ENCODE results near the gene SETBP1. TPM values are rescaled to one million over a fixed set of nuclear protein-coding genes. Genes with fewer than 3 reads are reported as not detected.
A peak's percentile ranks its signal among the peaks of the same experiment; 100 is the strongest.

The SETBP1 gene
- total and polyA plus RNA-seq, 8 donors, result 1.4 to 66.5 (median 20.1) TPM

DNA sequence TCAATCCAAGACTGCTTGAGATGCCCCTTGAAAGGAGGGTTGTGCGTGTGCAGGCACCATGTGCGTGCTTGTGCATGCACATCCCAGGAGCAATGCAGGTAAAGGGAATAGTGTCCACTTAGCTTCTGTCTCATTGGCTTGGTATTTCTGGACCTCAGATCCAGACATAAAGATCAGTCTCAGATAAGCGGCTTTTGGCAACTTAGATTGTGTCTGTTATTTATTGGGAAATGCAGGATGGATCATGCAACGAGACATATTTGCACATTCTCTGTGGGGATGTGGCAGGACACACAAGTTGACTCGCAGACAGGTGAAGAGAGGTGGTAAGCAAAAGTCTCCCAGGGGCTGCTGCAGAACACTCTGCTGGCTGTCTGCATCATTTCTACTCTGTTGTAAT, 67.9 kb downstream of the SETBP1 start:
- no peak overlapping the region for H3K27ac ChIP-seq
- intact Hi-C loops (cut with DNase I; ENCODE audit: low total_unique reads), result no loop called here
- H3K4me3 ChIP-seq, result no peak overlapping the region
- H3K27me3 ChIP-seq, result no peaks in the 10 kb centered on the region
- H3K36me3 ChIP-seq, result no peaks in the 10 kb centered on the region
- peaks cover 5 to 35% (median 16%) of the 10 kb centered on the region in 4 donors for H3K4me1 ChIP-seq
- no peaks in the 10 kb centered on the region for H3K9me3 ChIP-seq
- WGBS, 5 donors, result 77 to 95% (median 86%) methylated on average over 5 of the region's 5 CpGs
- TF ChIP-seq POLR2A (IDR thresholded peaks at IDR 0.05), result no peak
- DNase-seq, result no peak

DNA sequence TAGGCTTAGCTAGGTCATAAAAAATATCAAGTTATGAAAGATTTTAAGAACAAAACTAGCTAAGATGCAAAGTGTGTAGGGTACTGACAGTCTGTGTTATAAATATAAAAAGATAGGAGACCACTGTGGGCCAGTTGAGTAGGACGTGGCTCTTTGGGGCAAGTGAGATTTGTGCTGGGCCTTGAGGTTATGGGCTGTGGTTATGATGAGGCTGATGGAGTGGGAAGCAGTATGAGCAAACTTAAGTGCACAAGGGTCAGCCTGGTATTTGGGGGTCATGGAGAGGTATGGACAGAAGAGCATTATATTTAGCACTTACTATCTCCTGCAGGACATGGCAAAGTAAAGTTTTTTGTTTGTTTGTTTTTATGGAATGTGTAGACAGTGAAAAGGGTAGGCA, 70.1 kb downstream of the SETBP1 start:
- 88 to 95% (median 90%) methylated on average over 1 of the region's 1 CpG for WGBS, 5 donors
- Histone ChIP-seq H3K9me3 (no peaks in the 10 kb centered on the region), H3K4me1 (peaks cover 0 to 23% (median 8%) of the 10 kb centered on the region in 4 donors), H3K27me3 (no peaks in the 10 kb centered on the region), H3K4me3 (no peak overlapping the region), H3K36me3 (no peaks in the 10 kb centered on the region), H3K27ac (no peak overlapping the region)
- no peak for TF ChIP-seq EP300 (IDR thresholded peaks at IDR 0.05)
- TF ChIP-seq, protein P1, sequence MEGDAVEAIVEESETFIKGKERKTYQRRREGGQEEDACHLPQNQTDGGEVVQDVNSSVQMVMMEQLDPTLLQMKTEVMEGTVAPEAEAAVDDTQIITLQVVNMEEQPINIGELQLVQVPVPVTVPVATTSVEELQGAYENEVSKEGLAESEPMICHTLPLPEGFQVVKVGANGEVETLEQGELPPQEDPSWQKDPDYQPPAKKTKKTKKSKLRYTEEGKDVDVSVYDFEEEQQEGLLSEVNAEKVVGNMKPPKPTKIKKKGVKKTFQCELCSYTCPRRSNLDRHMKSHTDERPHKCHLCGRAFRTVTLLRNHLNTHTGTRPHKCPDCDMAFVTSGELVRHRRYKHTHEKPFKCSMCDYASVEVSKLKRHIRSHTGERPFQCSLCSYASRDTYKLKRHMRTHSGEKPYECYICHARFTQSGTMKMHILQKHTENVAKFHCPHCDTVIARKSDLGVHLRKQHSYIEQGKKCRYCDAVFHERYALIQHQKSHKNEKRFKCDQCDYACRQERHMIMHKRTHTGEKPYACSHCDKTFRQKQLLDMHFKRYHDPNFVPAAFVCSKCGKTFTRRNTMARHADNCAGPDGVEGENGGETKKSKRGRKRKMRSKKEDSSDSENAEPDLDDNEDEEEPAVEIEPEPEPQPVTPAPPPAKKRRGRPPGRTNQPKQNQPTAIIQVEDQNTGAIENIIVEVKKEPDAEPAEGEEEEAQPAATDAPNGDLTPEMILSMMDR (IDR thresholded peaks at IDR 0.05), result no peak
- no peak for TF ChIP-seq POLR2AphosphoS5 (IDR thresholded peaks at IDR 0.05)
- TF ChIP-seq POLR2A (IDR thresholded peaks at IDR 0.05), result no peak
- DNase-seq, result no peak
- intact Hi-C loops (cut with DNase I; ENCODE audit: low total_unique reads), result no loop called here

DNA sequence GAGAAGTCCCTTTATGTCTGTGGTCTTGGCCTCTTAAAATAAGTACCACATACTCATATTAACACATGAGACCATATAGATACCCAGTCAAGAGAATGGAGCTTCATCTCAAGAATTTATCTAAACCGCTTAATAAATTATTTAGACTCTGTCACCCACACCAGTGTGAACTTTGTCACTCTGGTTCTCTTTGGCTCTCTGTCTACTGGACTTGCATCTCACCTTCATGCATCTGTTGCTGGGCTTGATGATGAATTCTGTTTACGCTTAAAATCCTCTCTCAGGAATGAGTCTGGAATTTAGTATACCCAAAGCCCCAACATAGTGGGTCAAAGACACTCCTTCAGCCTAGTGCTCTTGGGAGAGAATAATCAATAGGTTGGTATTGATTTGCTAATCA, 73.9 kb downstream of the SETBP1 start:
- no peak for DNase-seq
- intact Hi-C loops (cut with DNase I; ENCODE audit: low total_unique reads), result no loop called here
- WGBS, 5 donors, result 95 to 99% (median 98%) methylated on average over 2 of the region's 2 CpGs
- Histone ChIP-seq H3K36me3 (no peaks in the 10 kb centered on the region), H3K9me3 (no peaks in the 10 kb centered on the region), H3K27ac (no peak overlapping the region), H3K4me3 (no peak overlapping the region), H3K4me1 (peaks cover 0 to 11% (median 2%) of the 10 kb centered on the region in 4 donors), H3K27me3 (no peaks in the 10 kb centered on the region)
- TF ChIP-seq POLR2AphosphoS5 (IDR thresholded peaks at IDR 0.05), result no peak
- TF ChIP-seq, protein P1 (IDR thresholded peaks at IDR 0.05), result no peak
- TF ChIP-seq EP300 (IDR thresholded peaks at IDR 0.05), result no peak
- no peak for TF ChIP-seq POLR2A (IDR thresholded peaks at IDR 0.05)

DNA sequence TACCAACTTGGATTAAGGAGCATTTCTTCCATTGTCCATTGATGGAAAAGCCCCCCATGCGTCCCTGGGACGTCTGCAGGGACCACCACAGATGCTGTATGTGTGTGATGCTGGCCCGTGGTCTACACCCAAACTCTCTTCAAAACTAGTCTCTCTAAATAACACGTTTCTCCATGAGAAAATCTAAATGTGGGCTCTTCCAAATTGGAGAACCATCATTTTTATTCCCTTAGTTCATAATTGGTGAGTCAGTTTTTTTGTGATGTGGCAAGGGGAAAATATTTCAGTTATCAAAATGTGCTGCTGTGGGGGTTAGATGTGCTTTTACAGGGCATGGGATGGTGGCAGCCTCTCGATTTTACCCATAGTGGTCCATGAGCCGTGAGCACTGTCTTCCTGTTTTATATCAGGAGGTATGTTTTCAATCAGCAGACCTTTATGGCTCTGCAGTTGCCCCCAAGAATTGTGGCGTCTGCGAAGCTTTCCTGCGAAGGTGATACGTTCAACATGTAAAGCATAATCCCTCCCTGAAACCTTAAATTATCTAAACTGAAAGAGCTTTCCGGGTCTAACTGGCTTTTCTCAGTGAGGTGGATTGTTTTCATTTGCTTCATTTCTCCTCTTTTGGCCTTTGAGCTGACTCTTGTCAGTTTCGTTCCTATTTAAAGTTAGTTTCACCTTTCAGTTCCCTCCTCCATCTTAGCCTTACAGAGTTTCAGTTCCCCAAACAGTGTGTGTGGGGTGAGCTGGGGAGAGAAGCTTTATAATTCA, 78.4 kb downstream of the SETBP1 start:
- no peaks in the 10 kb centered on the region for H3K9me3 ChIP-seq
- no peaks in the 10 kb centered on the region for H3K27me3 ChIP-seq
- no peak overlapping the region for H3K4me3 ChIP-seq
- H3K27ac ChIP-seq, result peak overlapping the region in 3 of 5 donors; percentile 12 to 65 (median 20)
- intact Hi-C loops (cut with DNase I; ENCODE audit: low total_unique reads), result no loop called here
- H3K36me3 ChIP-seq, result no peaks in the 10 kb centered on the region
- TF ChIP-seq POLR2A (IDR thresholded peaks at IDR 0.05), result no peak
- TF ChIP-seq EP300 (IDR thresholded peaks at IDR 0.05), result no peak
- no peak for TF ChIP-seq POLR2AphosphoS5 (IDR thresholded peaks at IDR 0.05)
- peak in 1 of 2 donors; percentile 43 for DNase-seq
- peaks cover 0 to 30% (median 21%) of the 10 kb centered on the region in 4 donors for H3K4me1 ChIP-seq
- WGBS, 5 donors, result 70 to 83% (median 82%) methylated on average over 12 of the region's 12 CpGs

DNA sequence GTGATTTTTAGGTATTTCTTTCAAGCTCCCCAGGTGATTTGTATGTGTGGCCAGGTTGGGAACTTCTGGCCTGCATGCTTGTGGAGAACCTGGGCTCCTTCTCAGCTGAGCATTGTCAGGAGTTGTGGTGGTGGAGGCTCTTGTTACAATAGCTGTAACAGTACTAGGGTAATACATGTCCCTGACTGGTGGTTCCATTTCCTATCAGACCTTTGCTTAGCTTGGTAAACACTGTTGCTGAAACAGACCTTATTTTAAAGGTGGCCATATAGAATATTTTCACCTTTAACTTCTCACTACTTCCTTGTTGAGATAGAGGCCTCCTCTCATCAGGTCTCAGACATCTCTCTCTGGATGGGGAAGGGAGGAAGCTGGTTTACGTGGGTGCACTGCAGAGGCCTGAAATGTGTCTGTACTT, 79.2 kb downstream of the SETBP1 start:
- peak in 1 of 2 donors; percentile 20 for DNase-seq
- H3K27ac ChIP-seq, result peak overlapping the region in 3 of 5 donors; percentile 12 to 65 (median 20)
- no peaks in the 10 kb centered on the region for H3K27me3 ChIP-seq
- intact Hi-C loops (cut with DNase I; ENCODE audit: low total_unique reads), result no loop called here
- no peaks in the 10 kb centered on the region for H3K36me3 ChIP-seq
- no peak overlapping the region for H3K4me3 ChIP-seq
- TF ChIP-seq POLR2A (IDR thresholded peaks at IDR 0.05), result no peak
- TF ChIP-seq POLR2AphosphoS5 (IDR thresholded peaks at IDR 0.05), result no peak
- TF ChIP-seq, protein P1 (IDR thresholded peaks at IDR 0.05), result no peak
- no peak for TF ChIP-seq EP300 (IDR thresholded peaks at IDR 0.05)
- H3K9me3 ChIP-seq, result no peaks in the 10 kb centered on the region
- peaks cover 0 to 35% (median 22%) of the 10 kb centered on the region in 4 donors for H3K4me1 ChIP-seq
- 78 to 100% (median 89%) methylated on average over 1 of the region's 1 CpG for WGBS, 5 donors

Data from stomach (tissue), 9 donors.